ENCODE measurements around the gene KITLG.

DNA sequence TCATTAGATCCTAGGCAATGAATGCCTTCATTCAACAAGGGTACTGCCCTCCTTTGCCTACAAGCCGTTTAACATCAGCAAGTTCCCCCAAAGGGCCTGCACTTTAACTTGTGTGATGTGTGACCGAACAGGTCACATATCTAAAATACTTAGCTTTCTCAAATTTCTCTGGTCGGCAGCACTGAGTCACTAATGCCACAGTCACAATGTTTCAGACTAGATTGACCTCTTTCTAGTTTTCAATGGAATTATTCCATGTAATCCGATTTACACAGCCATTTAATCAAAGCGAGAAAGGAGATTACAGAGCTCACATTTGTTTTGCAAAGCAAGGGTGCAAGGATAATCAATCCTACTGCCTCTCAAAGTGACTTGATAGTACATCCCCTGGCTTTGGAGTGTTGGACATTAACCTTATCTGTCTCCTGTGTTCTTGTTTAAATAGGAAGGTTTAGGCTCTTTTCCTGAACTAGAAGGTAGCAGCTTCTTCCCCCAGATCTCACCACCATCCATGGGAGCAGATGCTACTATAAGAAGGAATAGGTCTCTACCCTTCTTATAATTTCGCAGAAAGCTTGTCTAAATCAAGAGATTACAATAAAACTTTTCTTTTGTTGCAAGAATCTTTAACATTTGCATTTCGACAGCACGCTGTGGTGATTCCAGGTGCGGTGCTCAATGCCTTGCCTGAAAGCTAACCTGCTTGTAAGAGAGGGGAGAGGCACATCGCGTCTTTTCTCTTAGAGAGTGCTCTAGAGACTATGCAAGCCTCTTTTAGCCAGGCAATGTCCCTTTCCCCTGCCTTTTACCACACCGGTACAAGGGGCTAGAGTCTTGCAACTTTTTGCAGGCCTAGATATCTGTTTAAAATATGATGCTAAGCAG, 1.8 kb downstream of the KITLG start:
- TF ChIP-seq CTCF (IDR thresholded peaks at IDR 0.05) (no peak), POLR2A (IDR thresholded peaks at IDR 0.05) (no peak)

Measured in ovary (tissue), 3 donors.